ENCODE data around the gene DEK. TPM values are rescaled to one million over a fixed set of nuclear protein-coding genes. Genes with fewer than 3 reads are reported as not detected.
"Not testable (repeated sequence)": the region's sequence is repeated elsewhere in the genome, so short reads cannot be mapped to it uniquely, and the experiment has no call there.

DEK gene
- total RNA-seq (204 TPM), polyA plus RNA-seq (71.6 TPM)
- long read RNA-seq, donor 1, transcript DEK-202 (11 exons, 3,427 nt): major isoform, 5 of 5 reads
- long read RNA-seq, donor 1, partial matches to known transcripts: 0 of 5 reads
- long read RNA-seq, donor 1, other reads (novel, unspliced or antisense): 0 of 5 reads
- long read RNA-seq, donor 2: 0 reads
- long read RNA-seq, donor 3, transcript DEK-202 (11 exons, 3,427 nt): major isoform, 28 of 383 reads
- long read RNA-seq, donor 3, partial matches to known transcripts: 350 of 383 reads
- long read RNA-seq, donor 3, other reads (novel, unspliced or antisense): 0 of 383 reads
- long read RNA-seq, donor 4, transcript DEK-202 (11 exons, 3,427 nt): major isoform, 10 of 46 reads
- long read RNA-seq, donor 4, partial matches to known transcripts: 30 of 46 reads
- long read RNA-seq, donor 4, other reads (novel, unspliced or antisense): 0 of 46 reads
- long read RNA-seq, donor 5, transcript DEK-202 (11 exons, 3,427 nt): major isoform, 29 of 177 reads
- long read RNA-seq, donor 5, partial matches to known transcripts: 140 of 177 reads
- long read RNA-seq, donor 5, other reads (novel, unspliced or antisense): 0 of 177 reads
- long read RNA-seq, donor 6, transcript DEK-202 (11 exons, 3,427 nt): major isoform, 27 of 72 reads
- long read RNA-seq, donor 6, partial matches to known transcripts: 45 of 72 reads
- long read RNA-seq, donor 6, other reads (novel, unspliced or antisense): 0 of 72 reads
- long read RNA-seq, donor 7, transcript DEK-202 (11 exons, 3,427 nt): major isoform, 30 of 114 reads
- long read RNA-seq, donor 7, partial matches to known transcripts: 83 of 114 reads
- long read RNA-seq, donor 7, other reads (novel, unspliced or antisense): 0 of 114 reads
- long read RNA-seq, donor 8, transcript DEK-202 (11 exons, 3,427 nt): major isoform, 18 of 31 reads
- long read RNA-seq, donor 8, partial matches to known transcripts: 13 of 31 reads
- long read RNA-seq, donor 8, other reads (novel, unspliced or antisense): 0 of 31 reads
- long read RNA-seq, donor 9, transcript DEK-202 (11 exons, 3,427 nt): major isoform, 27 of 77 reads
- long read RNA-seq, donor 9, partial matches to known transcripts: 47 of 77 reads
- long read RNA-seq, donor 9, other reads (novel, unspliced or antisense): 0 of 77 reads
- long read RNA-seq, donor 10, transcript DEK-202 (11 exons, 3,427 nt): major isoform, 17 of 213 reads
- long read RNA-seq, donor 10, partial matches to known transcripts: 194 of 213 reads
- long read RNA-seq, donor 10, other reads (novel, unspliced or antisense): 0 of 213 reads

DNA sequence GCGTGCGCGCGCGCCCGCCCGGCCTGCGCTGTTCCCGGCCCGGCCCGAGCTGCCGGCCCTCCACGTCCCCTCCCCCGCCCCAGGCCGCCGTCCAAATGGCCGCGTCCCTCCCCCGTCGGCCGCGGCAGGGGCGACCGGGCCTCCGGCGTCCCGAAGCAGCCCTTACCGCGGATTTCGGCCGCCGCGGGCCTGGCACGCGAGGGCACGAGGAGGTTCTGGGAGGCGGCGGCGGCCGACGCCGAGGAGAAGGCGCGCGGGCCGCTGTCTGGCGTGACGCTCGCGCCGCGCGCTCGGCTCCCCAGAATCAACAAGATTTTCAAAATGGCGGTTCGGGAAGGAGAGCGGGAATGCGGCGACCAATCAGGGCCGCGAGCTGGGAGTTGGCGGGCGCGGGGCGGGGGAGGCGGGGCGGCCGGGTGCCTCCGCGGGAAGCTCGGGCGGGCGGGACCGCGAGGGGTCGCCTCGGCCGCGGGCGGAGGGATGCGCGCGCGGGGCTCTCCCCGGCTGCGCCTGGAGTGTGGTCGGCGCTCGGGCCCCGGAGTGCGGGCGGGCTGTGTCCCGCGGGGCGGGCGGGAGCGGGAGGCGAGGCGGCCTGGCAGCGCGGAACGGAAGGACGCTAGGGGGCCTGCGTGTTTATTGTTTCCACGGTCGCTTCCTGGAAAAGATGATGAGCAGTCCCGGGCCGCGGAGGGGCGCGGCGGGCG is at the start of gene DEK:
DEK (minus strand) TSS at position 312 of the 704 bp plus-strand sequence. CDS start 543 bp downstream, outside the sequence.
- Histone ChIP-seq H3K27me3 (ENCODE audit: control insufficient read depth in 2 of 2, insufficient read depth in 1 of 2, low read length in 1 of 2) (no peaks in the 10 kb centered on the region), H3K4me1 (ENCODE audit: control insufficient read depth in 2 of 2, insufficient read depth in 2 of 2, low read length in 2 of 2) (peaks cover 19 to 38% of the 10 kb centered on the region in 2 donors), H3K9me3 (ENCODE audit: control insufficient read depth in 2 of 2, insufficient read depth in 1 of 2, low read length in 1 of 2) (peaks cover 2 to 14% of the 10 kb centered on the region in 2 donors), H3K4me3 (ENCODE audit: low read length in 2 of 2) (peak within 1 kb of the TSS; percentile 90 to 97), H3K27ac (ENCODE audit: low read depth in 1 of 2, low read length in 1 of 2) (peak within 1 kb of the TSS; percentile 90 to 98), H3K36me3 (ENCODE audit: control insufficient read depth in 2 of 2, insufficient read depth in 2 of 2, low read length in 1 of 2) (peaks cover 0 to 11% of the 10 kb centered on the region in 2 donors)
- peak in 8 of 9 donors; percentile 44 to 86 (median 62) for DNase-seq (ENCODE audit: low read depth in 6 of 9, low spot score in 9 of 9)
- under 1% methylated on average over 113 of the region's 113 CpGs for WGBS

GRCh38 chr6:18312368-18312767 is 48.0 kb upstream of the DEK start:
- DNase-seq (ENCODE audit: low read depth in 6 of 9, low spot score in 9 of 9): no peak
- no peak overlapping the region for H3K4me3 ChIP-seq (ENCODE audit: low read length in 2 of 2)
- H3K4me1 ChIP-seq (ENCODE audit: control insufficient read depth in 2 of 2, insufficient read depth in 2 of 2, low read length in 2 of 2): no peaks in the 10 kb centered on the region
- H3K27ac ChIP-seq (ENCODE audit: low read depth in 1 of 2, low read length in 1 of 2): no peak overlapping the region
- H3K36me3 ChIP-seq (ENCODE audit: control insufficient read depth in 2 of 2, insufficient read depth in 2 of 2, low read length in 1 of 2): no peaks in the 10 kb centered on the region
- H3K9me3 ChIP-seq (ENCODE audit: control insufficient read depth in 2 of 2, insufficient read depth in 1 of 2, low read length in 1 of 2): no peaks in the 10 kb centered on the region
- H3K27me3 ChIP-seq (ENCODE audit: control insufficient read depth in 2 of 2, insufficient read depth in 1 of 2, low read length in 1 of 2): no peaks in the 10 kb centered on the region

DNA sequence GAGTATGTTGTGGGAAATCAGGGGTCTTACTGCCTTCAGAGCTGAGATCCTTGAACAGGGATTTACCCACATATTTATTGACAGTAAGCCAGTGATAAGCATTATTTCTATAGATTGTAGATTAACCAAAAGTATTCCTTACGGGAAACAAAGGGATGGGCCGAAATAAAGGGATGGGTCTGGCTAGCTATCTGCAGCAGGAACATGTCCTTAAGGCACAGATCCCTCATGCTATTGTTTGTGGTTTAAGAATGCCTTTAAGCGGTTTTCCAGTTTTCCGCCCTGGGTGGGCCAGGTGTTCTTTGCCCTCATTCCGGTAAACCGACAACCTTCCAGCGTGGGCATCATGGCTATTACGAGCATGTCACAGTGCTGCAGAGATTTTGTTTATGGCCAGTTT is 45.7 kb upstream of the DEK start:
- DNase-seq (ENCODE audit: low read depth in 6 of 9, low spot score in 9 of 9); H3K4me3 ChIP-seq (ENCODE audit: low read length in 2 of 2); H3K4me1 ChIP-seq (ENCODE audit: control insufficient read depth in 2 of 2, insufficient read depth in 2 of 2, low read length in 2 of 2); H3K27me3 ChIP-seq (ENCODE audit: control insufficient read depth in 2 of 2, insufficient read depth in 1 of 2, low read length in 1 of 2); H3K27ac ChIP-seq (ENCODE audit: low read depth in 1 of 2, low read length in 1 of 2); H3K9me3 ChIP-seq (ENCODE audit: control insufficient read depth in 2 of 2, insufficient read depth in 1 of 2, low read length in 1 of 2); H3K36me3 ChIP-seq (ENCODE audit: control insufficient read depth in 2 of 2, insufficient read depth in 2 of 2, low read length in 1 of 2): not testable (repeated sequence)
- WGBS: 98% methylated on average over 8 of the region's 8 CpGs

- WGBS: 96% methylated on average over 5 of the region's 5 CpGs
Measured at GRCh38 chr6:18309046-18309445, 44.7 kb upstream of the DEK start.

GRCh38 chr6:18308070-18308735 is 43.9 kb upstream of the DEK start:
- Histone ChIP-seq H3K27ac (ENCODE audit: low read depth in 1 of 2, low read length in 1 of 2) (no peak overlapping the region), H3K9me3 (ENCODE audit: control insufficient read depth in 2 of 2, insufficient read depth in 1 of 2, low read length in 1 of 2) (no peaks in the 10 kb centered on the region), H3K4me3 (ENCODE audit: low read length in 2 of 2) (no peak overlapping the region), H3K4me1 (ENCODE audit: control insufficient read depth in 2 of 2, insufficient read depth in 2 of 2, low read length in 2 of 2) (no peaks in the 10 kb centered on the region), H3K36me3 (ENCODE audit: control insufficient read depth in 2 of 2, insufficient read depth in 2 of 2, low read length in 1 of 2) (no peaks in the 10 kb centered on the region), H3K27me3 (ENCODE audit: control insufficient read depth in 2 of 2, insufficient read depth in 1 of 2, low read length in 1 of 2) (no peaks in the 10 kb centered on the region)
- 95% methylated on average over 4 of the region's 4 CpGs for WGBS
- no peak for DNase-seq (ENCODE audit: low read depth in 6 of 9, low spot score in 9 of 9)

More at GRCh38 chr6:18309046-18309445, 44.7 kb upstream of the DEK start:
- H3K9me3 ChIP-seq (ENCODE audit: control insufficient read depth in 2 of 2, insufficient read depth in 1 of 2, low read length in 1 of 2): no peaks in the 10 kb centered on the region
- no peak overlapping the region for H3K27ac ChIP-seq (ENCODE audit: low read depth in 1 of 2, low read length in 1 of 2)
- no peaks in the 10 kb centered on the region for H3K36me3 ChIP-seq (ENCODE audit: control insufficient read depth in 2 of 2, insufficient read depth in 2 of 2, low read length in 1 of 2)
- H3K4me1 ChIP-seq (ENCODE audit: control insufficient read depth in 2 of 2, insufficient read depth in 2 of 2, low read length in 2 of 2): no peaks in the 10 kb centered on the region
- DNase-seq (ENCODE audit: low read depth in 6 of 9, low spot score in 9 of 9): no peak
- H3K4me3 ChIP-seq (ENCODE audit: low read length in 2 of 2): no peak overlapping the region
- no peaks in the 10 kb centered on the region for H3K27me3 ChIP-seq (ENCODE audit: control insufficient read depth in 2 of 2, insufficient read depth in 1 of 2, low read length in 1 of 2)

DNA sequence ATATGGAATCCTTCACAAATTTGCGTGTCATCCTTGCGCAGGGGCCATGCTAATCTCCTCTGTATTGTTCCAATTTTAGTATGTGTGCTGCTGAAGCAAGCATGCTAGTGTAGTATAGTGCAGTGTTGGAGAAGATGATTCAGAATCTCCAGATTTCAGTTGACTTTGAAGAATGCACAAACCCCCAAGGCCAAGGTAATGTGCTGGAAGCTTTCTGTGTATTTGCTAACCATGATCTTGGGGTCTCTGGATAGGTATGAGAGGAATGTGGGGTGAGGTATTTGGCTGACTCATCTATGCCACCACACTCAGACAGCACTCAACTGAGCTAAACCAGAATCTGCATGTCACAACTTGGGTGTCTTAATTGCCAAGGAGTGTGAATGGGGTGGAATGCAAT is 42.6 kb upstream of the DEK start:
- H3K27ac ChIP-seq (ENCODE audit: low read depth in 1 of 2, low read length in 1 of 2): no peak overlapping the region
- H3K9me3 ChIP-seq (ENCODE audit: control insufficient read depth in 2 of 2, insufficient read depth in 1 of 2, low read length in 1 of 2): no peaks in the 10 kb centered on the region
- H3K4me3 ChIP-seq (ENCODE audit: low read length in 2 of 2): no peak overlapping the region
- H3K4me1 ChIP-seq (ENCODE audit: control insufficient read depth in 2 of 2, insufficient read depth in 2 of 2, low read length in 2 of 2): no peaks in the 10 kb centered on the region
- 98% methylated on average over 2 of the region's 2 CpGs for WGBS
- H3K27me3 ChIP-seq (ENCODE audit: control insufficient read depth in 2 of 2, insufficient read depth in 1 of 2, low read length in 1 of 2): no peaks in the 10 kb centered on the region
- no peak for DNase-seq (ENCODE audit: low read depth in 6 of 9, low spot score in 9 of 9)
- H3K36me3 ChIP-seq (ENCODE audit: control insufficient read depth in 2 of 2, insufficient read depth in 2 of 2, low read length in 1 of 2): no peaks in the 10 kb centered on the region

DNA sequence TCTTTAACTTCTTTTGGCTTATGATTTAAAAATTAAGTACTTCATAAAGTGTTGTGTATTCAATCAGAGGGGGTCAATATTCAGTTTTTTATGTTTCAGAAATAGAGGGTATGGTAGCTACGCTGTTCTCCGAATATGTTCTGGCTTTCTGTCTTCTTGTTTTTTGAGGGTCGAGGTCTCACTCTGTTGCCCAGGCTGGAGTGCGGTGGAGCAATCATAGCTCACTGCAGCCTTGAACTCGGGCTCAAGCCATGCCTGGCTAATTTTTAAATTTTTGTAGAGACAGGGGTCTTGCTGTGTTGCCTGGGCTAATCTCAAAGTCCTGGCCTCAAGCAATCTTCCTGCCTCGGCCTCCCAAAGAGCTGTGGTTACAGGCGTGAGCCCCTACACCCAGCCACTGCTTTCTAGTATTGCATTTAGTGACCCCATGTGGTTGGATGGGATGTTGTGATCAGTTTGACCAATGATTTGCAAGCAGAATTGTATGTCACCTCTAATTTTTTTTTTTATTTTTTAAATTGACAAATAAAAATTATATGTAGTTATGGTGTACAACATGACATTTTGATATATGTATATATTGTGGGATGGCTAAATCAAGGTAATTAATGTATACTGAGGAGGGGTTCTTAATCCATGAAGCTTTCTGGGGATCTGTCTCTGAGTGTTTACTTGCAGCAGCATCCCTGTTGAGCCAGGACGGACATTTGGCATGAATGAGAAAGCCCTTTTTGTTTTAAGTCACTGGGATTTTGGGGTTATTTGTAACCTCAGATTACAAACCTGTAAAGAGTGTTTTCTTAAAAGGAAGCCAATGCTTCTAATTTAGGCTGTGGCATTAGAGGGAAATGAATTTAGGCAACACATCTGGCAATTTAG is 38.5 kb upstream of the DEK start:
- WGBS: 89% methylated on average over 8 of the region's 8 CpGs
- no peaks in the 10 kb centered on the region for H3K27me3 ChIP-seq (ENCODE audit: control insufficient read depth in 2 of 2, insufficient read depth in 1 of 2, low read length in 1 of 2)
- DNase-seq (ENCODE audit: low read depth in 6 of 9, low spot score in 9 of 9): no peak
- H3K4me1 ChIP-seq (ENCODE audit: control insufficient read depth in 2 of 2, insufficient read depth in 2 of 2, low read length in 2 of 2): no peaks in the 10 kb centered on the region
- no peaks in the 10 kb centered on the region for H3K36me3 ChIP-seq (ENCODE audit: control insufficient read depth in 2 of 2, insufficient read depth in 2 of 2, low read length in 1 of 2)
- no peak overlapping the region for H3K27ac ChIP-seq (ENCODE audit: low read depth in 1 of 2, low read length in 1 of 2)
- no peaks in the 10 kb centered on the region for H3K9me3 ChIP-seq (ENCODE audit: control insufficient read depth in 2 of 2, insufficient read depth in 1 of 2, low read length in 1 of 2)
- no peak overlapping the region for H3K4me3 ChIP-seq (ENCODE audit: low read length in 2 of 2)
